ENCODE results near the gene DCBLD2.

DNA sequence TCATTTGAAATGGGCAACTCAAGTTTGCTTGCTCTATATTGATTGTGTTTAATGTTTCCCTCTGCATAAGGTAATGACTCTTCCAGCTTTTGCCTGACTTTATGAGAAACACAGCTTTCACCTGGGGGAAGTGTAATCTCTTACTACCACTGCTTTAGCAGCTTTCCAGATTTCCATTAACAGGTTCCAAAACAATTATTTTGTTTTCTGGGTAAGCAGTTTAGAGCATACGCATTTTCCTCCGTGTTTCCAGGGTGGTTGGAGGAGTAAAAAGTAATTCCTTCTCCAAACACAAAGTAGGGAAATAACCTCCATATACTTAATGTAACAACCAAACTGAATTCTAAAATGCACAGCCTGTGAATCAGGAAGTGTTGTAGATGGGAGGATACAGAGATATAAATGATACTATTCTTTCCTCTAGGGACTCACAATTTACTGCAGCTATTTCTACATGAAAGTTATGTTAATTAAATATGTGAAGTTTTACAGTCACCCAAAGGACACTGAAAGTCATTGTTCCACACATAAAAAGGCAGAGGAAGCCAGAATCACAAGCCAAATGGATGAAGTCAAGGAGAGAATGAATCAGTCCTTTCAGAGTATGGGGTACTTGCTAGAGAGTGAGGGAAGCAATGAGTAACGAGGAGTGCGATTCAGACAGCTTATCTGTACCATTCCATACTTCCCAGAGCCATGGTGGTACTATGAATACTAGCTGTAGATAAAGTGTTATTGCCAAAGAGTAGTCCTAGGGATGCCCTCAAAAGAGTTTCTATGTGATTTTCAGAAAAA, 121.8 kb downstream of the DCBLD2 start:
- TF ChIP-seq IRF2 (CRISPR knock-in tag; IDR thresholded peaks at IDR 0.05): no peak
- TF ChIP-seq, protein P1, sequence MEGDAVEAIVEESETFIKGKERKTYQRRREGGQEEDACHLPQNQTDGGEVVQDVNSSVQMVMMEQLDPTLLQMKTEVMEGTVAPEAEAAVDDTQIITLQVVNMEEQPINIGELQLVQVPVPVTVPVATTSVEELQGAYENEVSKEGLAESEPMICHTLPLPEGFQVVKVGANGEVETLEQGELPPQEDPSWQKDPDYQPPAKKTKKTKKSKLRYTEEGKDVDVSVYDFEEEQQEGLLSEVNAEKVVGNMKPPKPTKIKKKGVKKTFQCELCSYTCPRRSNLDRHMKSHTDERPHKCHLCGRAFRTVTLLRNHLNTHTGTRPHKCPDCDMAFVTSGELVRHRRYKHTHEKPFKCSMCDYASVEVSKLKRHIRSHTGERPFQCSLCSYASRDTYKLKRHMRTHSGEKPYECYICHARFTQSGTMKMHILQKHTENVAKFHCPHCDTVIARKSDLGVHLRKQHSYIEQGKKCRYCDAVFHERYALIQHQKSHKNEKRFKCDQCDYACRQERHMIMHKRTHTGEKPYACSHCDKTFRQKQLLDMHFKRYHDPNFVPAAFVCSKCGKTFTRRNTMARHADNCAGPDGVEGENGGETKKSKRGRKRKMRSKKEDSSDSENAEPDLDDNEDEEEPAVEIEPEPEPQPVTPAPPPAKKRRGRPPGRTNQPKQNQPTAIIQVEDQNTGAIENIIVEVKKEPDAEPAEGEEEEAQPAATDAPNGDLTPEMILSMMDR (IDR thresholded peaks at IDR 0.05 in 2 of 3, conservative IDR thresholded peaks at IDR 0.05 in 1 of 3; ENCODE audit: insufficient read depth in 2 of 3, low read depth in 1 of 3, low read length in 3 of 3): no peak
- TF ChIP-seq PHB2 (IDR thresholded peaks at IDR 0.05; ENCODE audit: low read depth): no peak
- no peak for TF ChIP-seq NUFIP1 (IDR thresholded peaks at IDR 0.05; ENCODE audit: partially characterized antibody)
- no peak for TF ChIP-seq TEAD4 (IDR thresholded peaks at IDR 0.05; ENCODE audit: low read length)
- TF ChIP-seq TEAD4 (CRISPR knock-in tag; IDR thresholded peaks at IDR 0.05; ENCODE audit: borderline replicate concordance): no peak
- TF ChIP-seq ARID2 (IDR thresholded peaks at IDR 0.05): no peak
- no peak for TF ChIP-seq BRD9 (IDR thresholded peaks at IDR 0.05; ENCODE audit: low read depth, partially characterized antibody)
- TF ChIP-seq CEBPG (CRISPR knock-in tag; IDR thresholded peaks at IDR 0.05): no peak
- TF ChIP-seq CEBPG (tag; conservative IDR thresholded peaks at IDR 0.05 in 1 of 2, IDR thresholded peaks at IDR 0.05 in 1 of 2): no peak
- no peak for TF ChIP-seq NR2F6 (CRISPR knock-in tag; IDR thresholded peaks at IDR 0.05)
- no peak for TF ChIP-seq TEAD2 (tag; IDR thresholded peaks at IDR 0.05)
